Endothelial cell of umbilical vein (primary cell): Measurements from ENCODE around the gene SH3TC2. TPM values are rescaled to one million over a fixed set of nuclear protein-coding genes. Genes with fewer than 3 reads are reported as not detected.

Experiments used
- BruUV-seq: library from RNA; stranded (reverse); fragments of 400-500 nt; replicated peaks from 2 replicates; lab custom pipeline; 2021; lab: Mats Ljungman, UMichigan
- CTCF ChIA-PET: fragments of 300-600, 350-600 bp; sonication (Branson Sonifier 250); formaldehyde crosslinking; loops from one replicate; lab custom pipeline; 2021; ENCODE audit warnings: antibody characterized with exemption, inconsistent platforms; lab: Charles Lee
- POLR2A ChIA-PET: fragments of 300-600, 350-600 bp; sonication (Branson Sonifier 250); formaldehyde crosslinking; loops from one replicate; lab custom pipeline; 2021; ENCODE audit warnings: antibody characterized with exemption, inconsistent platforms; lab: Charles Lee
- DNase-seq: peaks from one replicate; pipeline ENCODE4 v3.0.0-alpha.2; 2011; ENCODE audit warnings: low read depth, low spot score
- FAIRE-seq: peaks from 2 replicates; lab custom pipeline; 2011; peaks lifted over from hg19 to GRCh38; lab: Jason Lieb, UNC
- H2AFZ ChIP-seq: 2 replicates; pipeline ENCODE4 v1.6.0; 2012; ENCODE audit warnings: low read depth, low read length, control low read depth, inconsistent platforms
- H3K27ac ChIP-seq: 2 replicates; pipeline ENCODE4 v1.5.1; 2011; ENCODE audit warnings: low read depth, mild to moderate bottlenecking, control low read depth, low read length, moderate library complexity; ENCODE audit not compliant: insufficient read depth
- H3K27me3 ChIP-seq, 2 experiments: 2 replicates each; pipeline versions ENCODE4 v1.6.0 to v1.6.1; 2011; ENCODE audit warnings: low read length in 2 of 2, mixed read lengths in 1 of 2; ENCODE audit not compliant: control insufficient read depth in 2 of 2, insufficient read depth in 2 of 2
- H3K36me3 ChIP-seq, 2 experiments: 2 replicates in 1 of 2; 3 replicates in 1 of 2; pipeline ENCODE4 v1.5.1; 2011; ENCODE audit warnings: low read length in 2 of 2, mild to moderate bottlenecking in 1 of 2, moderate library complexity in 1 of 2; ENCODE audit not compliant: control insufficient read depth in 2 of 2, insufficient read depth in 2 of 2; ENCODE audit errors: extremely low read depth in 1 of 2
- H3K4me1 ChIP-seq: 3 replicates; pipeline ENCODE4 v1.5.1; 2011; ENCODE audit warnings: mild to moderate bottlenecking, low read length; ENCODE audit not compliant: control insufficient read depth, insufficient read depth; ENCODE audit errors: extremely low read depth
- H3K4me2 ChIP-seq: 2 replicates; pipeline ENCODE4 v1.6.1; 2011; ENCODE audit warnings: low read length, control low read depth, mixed read lengths; ENCODE audit not compliant: insufficient read depth
- H3K4me3 ChIP-seq, 3 experiments: fragments of 200-600 bp in 1 of 3; sonication (generic), shearing (Covaris generic) in 1 of 3; replicated peaks in 1 of 3; 2 replicates each; pipeline ENCODE4 v1.5.1; 2011 to 2016; ENCODE audit warnings: control low read depth in 3 of 3, low read length in 3 of 3, mild to moderate bottlenecking in 2 of 3, inconsistent platforms in 1 of 3, low read depth in 1 of 3, moderate library complexity in 1 of 3; ENCODE audit not compliant: insufficient read depth in 1 of 3
- H3K79me2 ChIP-seq: 2 replicates; pipeline ENCODE4 v1.6.0; 2012; ENCODE audit warnings: low read length, inconsistent platforms; ENCODE audit not compliant: control insufficient read depth, insufficient read depth
- H3K9ac ChIP-seq: replicated peaks from 2 replicates; pipeline ENCODE3; 2011; ENCODE audit warnings: low read length, control low read depth; ENCODE audit not compliant: insufficient read depth; ENCODE audit errors: extremely low read depth
- H3K9me1 ChIP-seq: replicated peaks from 3 replicates; pipeline ENCODE4 v1.6.0; 2011; ENCODE audit warnings: mild to moderate bottlenecking, low read length; ENCODE audit not compliant: control insufficient read depth, insufficient read depth; ENCODE audit errors: extremely low read depth
- H3K9me3 ChIP-seq: replicated peaks from 2 replicates; pipeline ENCODE4 v1.5.1; 2012; ENCODE audit warnings: low read length, inconsistent platforms; ENCODE audit not compliant: control insufficient read depth, insufficient read depth
- H4K20me1 ChIP-seq: replicated peaks from 2 replicates; pipeline ENCODE3; 2011; ENCODE audit warnings: mild to moderate bottlenecking, low read length; ENCODE audit not compliant: control insufficient read depth, insufficient read depth; ENCODE audit errors: extremely low read depth
- CTCF ChIP-seq, 2 donors: IDR thresholded peaks; 1 replicate in 1 of 2; 2 replicates in 1 of 2; pipeline ENCODE4 v1.5.1; 2011; ENCODE audit warnings: low read length in 2 of 2, mild to moderate bottlenecking in 2 of 2, moderate library complexity in 2 of 2, control low read depth in 1 of 2, inconsistent platforms in 1 of 2, low read depth in 1 of 2; ENCODE audit not compliant: insufficient read depth in 1 of 2; ENCODE audit errors: extremely low read depth in 1 of 2
- EZH2 ChIP-seq: IDR thresholded peaks from 2 replicates; pipeline ENCODE4 v1.6.1; 2012; ENCODE audit warnings: borderline replicate concordance, low read depth, mild to moderate bottlenecking, moderate library complexity, low read length, inconsistent platforms; ENCODE audit not compliant: severe bottlenecking
- FOS ChIP-seq: IDR thresholded peaks from 2 replicates; pipeline ENCODE4 v1.6.1; 2011; ENCODE audit warnings: mild to moderate bottlenecking, low read length, moderate library complexity, borderline replicate concordance; ENCODE audit not compliant: insufficient read depth
- JUN ChIP-seq: IDR thresholded peaks from 2 replicates; pipeline ENCODE4 v1.6.1; 2011; ENCODE audit warnings: borderline replicate concordance, low read depth; ENCODE audit not compliant: insufficient read length, insufficient read depth
- MAX ChIP-seq: IDR thresholded peaks from 2 replicates; pipeline ENCODE4 v1.6.1; 2011; ENCODE audit not compliant: insufficient read depth, insufficient read length
- POLR2A ChIP-seq: IDR thresholded peaks from 2 replicates; pipeline ENCODE4 v1.6.1; 2012; ENCODE audit warnings: low read depth, mild to moderate bottlenecking, control low read depth, low read length
- POLR2AphosphoS5 ChIP-seq: IDR thresholded peaks from 2 replicates; pipeline ENCODE4 v1.6.1; 2012; ENCODE audit warnings: low read depth, mild to moderate bottlenecking, control low read depth, low read length, moderate library complexity; ENCODE audit not compliant: insufficient read depth
- dilution Hi-C: fragments of 300-500 bp; cut with MboI; formaldehyde crosslinking; loops from one replicate; pipeline ENCODE4 v1.15.0; 2019; ENCODE audit warnings: low sequenced_read_pairs; ENCODE audit not compliant: extremely low pct_ligation_motif_present
- intact Hi-C: fragments of 100-400 bp; cut with micrococcal nuclease; formaldehyde crosslinking; loops from one replicate; pipeline ENCODE4 v1.10.0; 2022
- polyA plus RNA-seq, 4 experiments: library from polyadenylated mRNA; depleted of rRNA in 3 of 4; stranded (reverse) in 3 of 4; unstranded in 1 of 4; fragments of >200 nt; gene quantifications; 2 replicates each; pipeline versions ENCODE4 v1.2.1 to v1.2.3, GENCODE V29; 2011 to 2012; ENCODE audit warnings: missing spikeins in 1 of 4
- total RNA-seq: library from RNA; stranded (reverse); gene quantifications from 2 replicates; pipeline ENCODE4 v1.2.3, GENCODE V29; 2021

SH3TC2 gene
- total and polyA plus RNA-seq, 2 donors (not counting 3 experiments of a cell fraction or from before 2014, with no cell fraction given), result 0.91 to 4.3 TPM

- no peak for FAIRE-seq
- dilution Hi-C loops, result no loop called here
- intact Hi-C loops, result no loop called here
Observed at GRCh38 chr5:149071216-149071615, 8.4 kb upstream of the SH3TC2 start.

More at GRCh38 chr5:149071216-149071615, 8.4 kb upstream of the SH3TC2 start:
- CTCF ChIA-PET, result interaction anchor here (0.9 to 3.5 kb wide), 7 partner anchors 25 to 627 kb away, joined by 3 to 14 read pairs (median 3); no protein-coding TSS in a partner anchor
- DNase-seq, result no peak
- no peak overlapping the region for H3K27ac ChIP-seq
- no peaks in the 10 kb centered on the region for H3K36me3 ChIP-seq
- TF ChIP-seq CTCF (IDR thresholded peaks at IDR 0.05; ENCODE audit: extremely low read depth in 1 of 2, insufficient read depth in 1 of 2, low read depth in 1 of 2, low read length in 2 of 2) (no peak), MAX (no peak), FOS (no peak), EZH2 (no peak), POLR2AphosphoS5 (no peak), JUN (no peak), POLR2A (no peak)
- H3K9ac ChIP-seq, result no peak overlapping the region
- no peaks in the 10 kb centered on the region for H4K20me1 ChIP-seq
- no peaks in the 10 kb centered on the region for H3K79me2 ChIP-seq
- H3K9me1 ChIP-seq, result no peaks in the 10 kb centered on the region
- no peaks in the 10 kb centered on the region for H3K9me3 ChIP-seq
- POLR2A ChIA-PET, result no interaction called here
- no peak overlapping the region for H3K4me2 ChIP-seq
- no peak overlapping the region for H3K4me3 ChIP-seq
- no peak overlapping the region for H2AFZ ChIP-seq
- no peaks in the 10 kb centered on the region for H3K27me3 ChIP-seq
- no TSS peak for BruUV-seq
- H3K4me1 ChIP-seq, result no peaks in the 10 kb centered on the region
